Measurements from ENCODE around the gene PPWD1.

PPWD1 gene

GRCh38 chr5:65562731-65563701, at the start of gene PPWD1, which contains the start of gene CENPK:
TSS of gene PPWD1 (plus strand) at chr5:65563296. CDS start at chr5:65563311, 15 bp downstream.
TSS of gene CENPK (minus strand) at chr5:65563168. CDS start at chr5:65554907, 8,261 bp downstream.
- ATAC-seq (peak; percentile 99), DNase-seq (peak; percentile 93)
- Mint-ChIP-seq H3K27ac (peak within 1 kb of the TSS; percentile 100), H3K36me3 (ENCODE audit: low read depth) (peaks cover 40% of the 10 kb centered on the region), H3K4me1 (peaks cover 57% of the 10 kb centered on the region), H3K4me3 (peak within 1 kb of the TSS; percentile 100), H3K9me3 (no peaks in the 10 kb centered on the region), H3K27me3 (no peaks in the 10 kb centered on the region)

DNA sequence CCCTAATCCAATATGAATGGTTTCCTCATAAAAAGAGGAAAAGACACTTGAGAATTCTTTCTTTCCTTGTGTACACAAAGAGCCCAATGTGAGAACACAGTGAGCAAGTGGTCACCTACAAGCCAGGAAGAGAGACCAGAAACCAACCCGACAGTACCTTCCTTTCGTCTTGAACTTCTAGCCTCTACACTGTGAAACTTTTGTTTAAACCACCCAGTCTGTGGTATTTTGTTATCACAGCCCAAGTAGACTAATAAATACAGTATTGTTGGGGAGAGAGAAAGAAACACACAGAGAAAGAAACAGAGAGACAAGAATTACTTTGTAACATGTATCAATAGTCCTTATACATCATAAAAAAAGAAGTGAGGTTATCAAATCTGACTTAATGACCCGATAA, 37.4 kb upstream of the PPWD1 start:
- H3K4me1 Mint-ChIP-seq: no peaks in the 10 kb centered on the region
- no peak for ATAC-seq
- H3K36me3 Mint-ChIP-seq (ENCODE audit: low read depth): peaks cover 36% of the 10 kb centered on the region
- no peak overlapping the region for H3K4me3 Mint-ChIP-seq
- H3K27ac Mint-ChIP-seq: no peak overlapping the region
- no peaks in the 10 kb centered on the region for H3K27me3 Mint-ChIP-seq
- H3K9me3 Mint-ChIP-seq: no peaks in the 10 kb centered on the region
- DNase-seq: no peak

DNA sequence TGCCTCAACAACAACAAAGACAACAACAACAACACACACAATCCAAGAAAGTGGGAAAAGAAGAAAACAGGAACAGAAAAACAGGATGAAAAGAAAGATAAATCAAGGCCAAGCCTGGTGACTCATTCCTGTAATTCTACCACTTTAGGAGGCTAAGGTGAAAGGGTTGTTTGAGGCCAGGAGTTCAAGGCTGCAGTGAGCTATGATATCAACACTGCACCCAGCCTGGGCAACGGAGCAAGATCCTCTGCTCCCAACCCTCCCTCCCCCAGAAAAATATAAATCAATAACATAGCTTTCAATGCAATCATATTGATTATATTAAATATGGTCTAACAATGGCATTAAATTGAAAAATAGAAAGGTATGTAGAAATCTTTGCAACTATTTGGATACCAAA, 32.2 kb upstream of the PPWD1 start:
- no peaks in the 10 kb centered on the region for H3K4me1 Mint-ChIP-seq
- no peak overlapping the region for H3K27ac Mint-ChIP-seq
- no peaks in the 10 kb centered on the region for H3K9me3 Mint-ChIP-seq
- H3K36me3 Mint-ChIP-seq (ENCODE audit: low read depth): peaks cover 26% of the 10 kb centered on the region
- DNase-seq (no peak), ATAC-seq (no peak)
- H3K27me3 Mint-ChIP-seq: no peaks in the 10 kb centered on the region
- H3K4me3 Mint-ChIP-seq: no peak overlapping the region

GRCh38 chr5:65535529-65535987, 27.5 kb upstream of the PPWD1 start:
- H3K27me3 Mint-ChIP-seq: no peaks in the 10 kb centered on the region
- ATAC-seq (no peak), DNase-seq (no peak)
- H3K4me3 Mint-ChIP-seq: no peak overlapping the region
- no peaks in the 10 kb centered on the region for H3K9me3 Mint-ChIP-seq
- no peaks in the 10 kb centered on the region for H3K4me1 Mint-ChIP-seq
- H3K36me3 Mint-ChIP-seq (ENCODE audit: low read depth): peaks cover 43% of the 10 kb centered on the region
- H3K27ac Mint-ChIP-seq: no peak overlapping the region

DNA sequence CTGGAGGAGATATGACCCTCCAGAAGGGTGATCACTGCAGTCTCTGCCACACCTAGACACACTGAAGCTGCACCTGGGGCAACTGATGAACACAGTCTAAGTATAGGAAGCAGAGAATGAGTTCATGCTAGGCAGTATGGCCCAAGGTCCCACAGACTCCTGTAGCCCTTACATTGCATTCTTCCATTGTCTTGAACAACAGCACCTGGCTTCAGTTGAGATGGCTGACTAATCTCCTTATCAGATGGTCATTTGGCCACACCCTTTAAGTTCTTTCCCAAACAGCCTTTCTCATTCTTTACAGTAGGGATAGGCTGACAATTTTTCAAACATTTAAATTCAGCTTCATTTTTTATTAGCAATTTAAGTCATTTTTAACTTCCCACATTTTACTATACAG, 23.3 kb upstream of the PPWD1 start:
- Mint-ChIP-seq H3K4me1 (no peaks in the 10 kb centered on the region), H3K9me3 (no peaks in the 10 kb centered on the region), H3K27me3 (no peaks in the 10 kb centered on the region), H3K4me3 (no peak overlapping the region), H3K36me3 (ENCODE audit: low read depth) (peaks cover 73% of the 10 kb centered on the region), H3K27ac (no peak overlapping the region)
- ATAC-seq: no peak
- DNase-seq: no peak

- ATAC-seq (no peak), DNase-seq (no peak)
- Mint-ChIP-seq H3K27me3 (no peaks in the 10 kb centered on the region), H3K4me1 (peaks cover 2% of the 10 kb centered on the region), H3K4me3 (no peak overlapping the region), H3K9me3 (no peaks in the 10 kb centered on the region), H3K36me3 (ENCODE audit: low read depth) (peaks cover 84% of the 10 kb centered on the region), H3K27ac (no peak overlapping the region)
Observed at GRCh38 chr5:65544473-65544872, 18.6 kb upstream of the PPWD1 start.

GRCh38 chr5:65546141-65546540, 17.0 kb upstream of the PPWD1 start:
- no peak for ATAC-seq
- H3K36me3 Mint-ChIP-seq (ENCODE audit: low read depth): peaks cover 82% of the 10 kb centered on the region
- H3K27ac Mint-ChIP-seq: no peak overlapping the region
- no peaks in the 10 kb centered on the region for H3K27me3 Mint-ChIP-seq
- H3K9me3 Mint-ChIP-seq: no peaks in the 10 kb centered on the region
- no peak for DNase-seq
- H3K4me3 Mint-ChIP-seq: no peak overlapping the region
- peaks cover 2% of the 10 kb centered on the region for H3K4me1 Mint-ChIP-seq

- H3K4me1 Mint-ChIP-seq: peaks cover 2% of the 10 kb centered on the region
- peaks cover 70% of the 10 kb centered on the region for H3K36me3 Mint-ChIP-seq (ENCODE audit: low read depth)
- H3K9me3 Mint-ChIP-seq: no peaks in the 10 kb centered on the region
- DNase-seq (no peak), ATAC-seq (no peak)
- H3K27me3 Mint-ChIP-seq: no peaks in the 10 kb centered on the region
- H3K4me3 Mint-ChIP-seq: no peak overlapping the region
- no peak overlapping the region for H3K27ac Mint-ChIP-seq
Observed at GRCh38 chr5:65548281-65548680, 14.8 kb upstream of the PPWD1 start.

DNA sequence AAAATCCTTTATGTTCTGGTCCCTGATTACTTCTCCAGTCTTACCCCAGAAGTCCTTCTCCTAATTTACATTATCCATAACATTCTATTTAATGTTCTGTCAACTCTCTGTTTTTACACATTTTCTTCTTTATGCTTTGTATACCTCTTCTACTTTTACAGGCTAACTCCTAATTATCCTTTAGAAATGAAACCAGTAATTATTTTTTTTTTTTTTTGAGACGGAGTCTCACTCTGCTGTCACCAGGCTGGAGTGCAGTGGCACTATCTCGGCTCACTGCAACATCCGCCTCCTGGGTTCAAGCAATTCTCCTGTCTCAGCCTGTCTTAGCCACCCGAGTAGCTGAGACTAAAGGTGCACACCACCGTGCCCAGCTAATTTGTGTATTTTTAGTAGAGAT, 9.2 kb upstream of the PPWD1 start:
- Mint-ChIP-seq H3K4me3 (no peak overlapping the region), H3K9me3 (no peaks in the 10 kb centered on the region), H3K27ac (no peak overlapping the region), H3K4me1 (no peaks in the 10 kb centered on the region), H3K27me3 (no peaks in the 10 kb centered on the region), H3K36me3 (ENCODE audit: low read depth) (peaks cover 55% of the 10 kb centered on the region)
- no peak for ATAC-seq
- no peak for DNase-seq

GRCh38 chr5:65555287-65555686, 7.8 kb upstream of the PPWD1 start:
- H3K27me3 Mint-ChIP-seq: no peaks in the 10 kb centered on the region
- no peak for DNase-seq
- no peak overlapping the region for H3K4me3 Mint-ChIP-seq
- no peak overlapping the region for H3K27ac Mint-ChIP-seq
- H3K9me3 Mint-ChIP-seq: no peaks in the 10 kb centered on the region
- no peak for ATAC-seq
- H3K36me3 Mint-ChIP-seq (ENCODE audit: low read depth): peaks cover 51% of the 10 kb centered on the region
- peaks cover 1% of the 10 kb centered on the region for H3K4me1 Mint-ChIP-seq

DNA sequence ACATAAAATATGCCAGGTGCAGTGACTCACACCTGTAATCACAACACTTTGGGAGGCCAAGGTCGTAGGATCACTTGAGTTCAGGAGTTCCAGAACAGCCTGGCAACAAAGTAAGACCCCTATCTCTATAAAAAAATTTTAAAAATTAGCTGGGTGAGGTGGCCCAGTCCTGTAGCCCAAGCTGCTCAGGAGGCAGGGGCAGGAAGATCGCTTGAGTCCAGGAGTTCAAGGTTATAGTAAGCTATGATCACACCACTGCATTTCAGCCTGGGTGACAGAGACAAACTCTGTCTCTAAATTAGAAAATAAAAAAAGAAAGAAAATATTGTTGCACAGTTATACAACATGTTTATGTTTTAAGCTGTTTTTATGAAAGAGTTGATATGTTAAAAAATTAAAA, 6.9 kb upstream of the PPWD1 start:
- ATAC-seq: no peak
- Mint-ChIP-seq H3K27me3 (no peaks in the 10 kb centered on the region), H3K4me3 (no peak overlapping the region), H3K9me3 (no peaks in the 10 kb centered on the region), H3K27ac (no peak overlapping the region), H3K36me3 (ENCODE audit: low read depth) (peaks cover 51% of the 10 kb centered on the region), H3K4me1 (peaks cover 4% of the 10 kb centered on the region)
- no peak for DNase-seq

GRCh38 chr5:65556718-65557117, 6.4 kb upstream of the PPWD1 start:
- Mint-ChIP-seq H3K27ac (no peak overlapping the region), H3K4me1 (peaks cover 8% of the 10 kb centered on the region), H3K36me3 (ENCODE audit: low read depth) (peaks cover 51% of the 10 kb centered on the region), H3K27me3 (no peaks in the 10 kb centered on the region), H3K9me3 (no peaks in the 10 kb centered on the region), H3K4me3 (no peak overlapping the region)
- DNase-seq: no peak
- ATAC-seq: no peak

DNA sequence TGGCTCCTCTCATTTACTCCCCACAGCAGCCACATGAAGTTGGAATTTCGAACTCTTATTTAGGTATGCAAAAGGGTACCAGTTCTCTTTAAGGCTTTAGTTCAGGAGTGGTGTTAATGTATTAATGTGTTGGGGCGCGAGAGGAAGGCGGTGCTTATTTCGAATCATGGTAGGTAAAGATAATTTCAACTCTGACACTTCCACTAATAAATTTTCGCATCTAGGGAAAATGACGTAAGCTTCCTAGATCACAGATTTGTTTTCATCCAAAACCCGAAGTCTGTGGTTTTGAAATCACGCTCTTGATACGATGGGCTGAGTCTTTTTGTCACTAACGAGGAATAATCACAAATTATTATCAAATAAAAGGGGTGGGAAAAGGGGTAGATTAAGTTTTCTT, 681 bp downstream of the PPWD1 start:
- Mint-ChIP-seq H3K4me3 (peak overlapping the region; percentile 100), H3K36me3 (ENCODE audit: low read depth) (peaks cover 33% of the 10 kb centered on the region)
- no peak for DNase-seq

DNA sequence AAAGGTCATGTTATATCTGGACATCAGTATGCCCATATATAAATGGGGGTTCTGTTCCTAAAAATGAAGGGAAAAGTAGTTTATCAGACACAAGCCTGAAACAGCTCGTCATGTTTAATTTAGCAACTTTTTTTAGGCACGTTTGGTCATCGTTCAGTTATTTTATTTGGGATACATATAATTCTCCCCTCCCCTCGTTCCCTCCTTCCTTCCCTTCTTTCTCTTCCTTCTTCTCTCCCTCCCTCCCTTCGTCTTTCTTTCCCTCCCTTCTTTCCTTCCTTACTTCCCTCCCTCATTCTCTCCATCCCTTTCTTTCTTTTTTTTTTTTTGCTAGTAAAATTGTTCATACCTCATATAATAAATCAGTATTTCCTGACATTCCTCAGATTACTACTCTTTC, 3.4 kb downstream of the PPWD1 start:
- Mint-ChIP-seq H3K9me3 (no peaks in the 10 kb centered on the region), H3K27me3 (no peaks in the 10 kb centered on the region), H3K4me1 (peaks cover 55% of the 10 kb centered on the region), H3K4me3 (peak overlapping the region; percentile 27), H3K27ac (peak overlapping the region; percentile 79), H3K36me3 (ENCODE audit: low read depth) (peaks cover 20% of the 10 kb centered on the region)
- DNase-seq: no peak
- ATAC-seq: no peak

More for the DNA sequence above, 681 bp downstream of the PPWD1 start:
- peaks cover 60% of the 10 kb centered on the region for H3K4me1 Mint-ChIP-seq
- peak overlapping the region; percentile 100 for H3K27ac Mint-ChIP-seq
- no peaks in the 10 kb centered on the region for H3K27me3 Mint-ChIP-seq
- no peaks in the 10 kb centered on the region for H3K9me3 Mint-ChIP-seq
- no peak for ATAC-seq

DNA sequence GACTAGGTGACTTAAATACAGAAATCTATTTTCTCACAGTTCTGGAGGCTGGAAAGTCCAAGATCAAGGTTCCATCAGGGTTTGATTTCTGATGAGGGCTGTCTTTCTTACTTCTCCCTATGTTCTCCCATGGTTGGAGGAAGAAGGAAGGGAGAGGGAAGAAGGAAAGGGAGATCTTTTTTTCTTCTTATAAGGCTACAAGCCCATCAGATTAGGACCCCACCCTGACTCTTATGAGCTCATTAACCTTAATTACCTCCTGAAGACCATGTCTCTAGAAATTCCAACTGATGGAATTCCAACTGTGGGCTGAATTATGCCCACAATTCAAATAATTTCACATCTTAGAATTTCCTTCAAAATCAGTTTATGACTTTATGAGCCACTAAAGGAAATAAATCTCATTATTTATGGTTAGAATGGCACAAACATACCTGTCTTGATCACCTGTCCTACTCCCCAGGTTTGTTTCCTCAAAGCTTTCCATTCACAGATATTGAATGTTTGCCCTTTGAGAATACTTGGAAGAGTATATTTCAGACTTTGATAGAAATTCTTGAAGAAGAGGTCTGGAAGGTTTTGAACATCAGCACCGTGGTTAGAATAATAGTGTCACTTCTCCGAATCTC, 7.6 kb downstream of the PPWD1 start:
- no peak for ATAC-seq
- H3K36me3 Mint-ChIP-seq (ENCODE audit: low read depth): peaks cover 20% of the 10 kb centered on the region
- H3K27me3 Mint-ChIP-seq: no peaks in the 10 kb centered on the region
- peaks cover 22% of the 10 kb centered on the region for H3K4me1 Mint-ChIP-seq
- H3K9me3 Mint-ChIP-seq: no peaks in the 10 kb centered on the region
- DNase-seq: no peak
- no peak overlapping the region for H3K27ac Mint-ChIP-seq
- H3K4me3 Mint-ChIP-seq: no peak overlapping the region

Data from activated naive CD8-positive, alpha-beta T cell treated with anti-CD3 and anti-CD28 coated beads, Interleukin-2, amount 50 U/mL, for 24 hours (primary cell).